A549 (cell line): ENCODE results near the gene RPL28. TPM values are rescaled to one million over a fixed set of nuclear protein-coding genes. Genes with fewer than 3 reads are reported as not detected.
"Not testable (repeated sequence)": the region's sequence is repeated elsewhere in the genome, so short reads cannot be mapped to it uniquely, and the experiment has no call there.

Source experiments
- ATAC-seq, 2 experiments: fragments of 200-7000 bp in 1 of 2; fragments of >200 bp in 1 of 2; cut with Nextera tagmentation in 1 of 2; cut with Tn5 transposase in 1 of 2; 3 replicates each; pipeline versions ENCODE4 v1.8.0 to v1.9.1; 2018 to 2020; ENCODE audit warnings: mild to moderate bottlenecking in 1 of 2, moderate library complexity in 1 of 2
- CTCF ChIA-PET: fragments of 300-600 bp; sonication (Branson Sonifier 250); formaldehyde crosslinking; extraction: SDS; loops from one replicate; lab custom pipeline; 2021; ENCODE audit warnings: antibody characterized with exemption, inconsistent platforms; lab: Yijun Ruan, JAX
- POLR2A ChIA-PET: fragments of 350-600 bp; formaldehyde crosslinking; extraction: SDS; loops from one replicate; lab custom pipeline; 2021; ENCODE audit warnings: antibody characterized with exemption, inconsistent platforms; lab: Yijun Ruan, JAX
- DNase-seq, 2 experiments: peaks; one replicate each; pipeline versions ENCODE4 v3.0.0 to v3.0.0-alpha.2; 2011 to 2016; ENCODE audit warnings: low read depth in 1 of 2, low spot score in 1 of 2
- FAIRE-seq: peaks from 2 replicates; lab custom pipeline; 2011; peaks lifted over from hg19 to GRCh38; lab: Jason Lieb, UNC
- H3K27ac ChIP-seq, 2 experiments: fragments of >200 bp; sonication (Bioruptor Twin); formaldehyde crosslinking; 3 replicates each; pipeline ENCODE4 v1.5.1; 2016 to 2017
- H3K4me1 ChIP-seq: fragments of >200 bp; sonication (Bioruptor Twin); formaldehyde crosslinking; 3 replicates; pipeline ENCODE4 v1.6.1; 2016
- H3K4me2 ChIP-seq: fragments of >200 bp; sonication (Bioruptor Twin); formaldehyde crosslinking; 3 replicates; pipeline ENCODE4 v1.6.1; 2016
- H3K4me3 ChIP-seq: fragments of >200 bp; sonication (Bioruptor Twin); formaldehyde crosslinking; 3 replicates; pipeline ENCODE4 v1.5.1; 2016
- H3K9me3 ChIP-seq: fragments of >200 bp; sonication (Bioruptor Twin); formaldehyde crosslinking; 3 replicates; pipeline ENCODE4 v1.6.1; 2016
- BHLHE40 ChIP-seq: IDR thresholded peaks from 2 replicates; pipeline ENCODE4 v1.6.1; 2012; ENCODE audit warnings: low read depth, low read length, inconsistent platforms
- CEBPB ChIP-seq, 2 experiments: fragments of >200 bp in 1 of 2; sonication (Bioruptor Twin) in 1 of 2; formaldehyde crosslinking in 1 of 2; IDR thresholded peaks; 2 replicates each; pipeline ENCODE4 v1.6.1; 2012 to 2016
- CHD4 ChIP-seq: fragments of 200-600 bp; sonication (generic); IDR thresholded peaks from 2 replicates; pipeline ENCODE4 v1.6.1; 2016; ENCODE audit warnings: antibody characterized with exemption, mild to moderate bottlenecking, borderline replicate concordance
- EHF ChIP-seq: fragments of 250-450 bp; sonication (Bioruptor Pico); IDR thresholded peaks from 2 replicates; pipeline ENCODE4 v1.5.0; 2020; ENCODE audit warnings: mild to moderate bottlenecking
- FOSB ChIP-seq: fragments of 250-450 bp; sonication (Bioruptor Pico); IDR thresholded peaks from 2 replicates; pipeline ENCODE4 v1.5.0; 2020; ENCODE audit warnings: mild to moderate bottlenecking, moderate library complexity
- HOXA7 ChIP-seq: fragments of 250-450 bp; sonication (Bioruptor Pico); IDR thresholded peaks from 2 replicates; pipeline ENCODE4 v1.5.0; 2020; ENCODE audit warnings: mild to moderate bottlenecking, moderate library complexity
- KDM1A ChIP-seq: fragments of 200-600 bp; sonication (generic); IDR thresholded peaks from 2 replicates; pipeline ENCODE4 v1.6.1; 2016; ENCODE audit warnings: low read depth, mild to moderate bottlenecking
- KDM5A ChIP-seq: fragments of 200-600 bp; sonication (generic); IDR thresholded peaks from 2 replicates; pipeline ENCODE4 v1.6.1; 2016; ENCODE audit warnings: antibody characterized with exemption, mild to moderate bottlenecking
- MAFK ChIP-seq: fragments of 450-650 bp; IDR thresholded peaks from 2 replicates; pipeline ENCODE4 v1.6.1; 2014; ENCODE audit not compliant: partially characterized antibody
- MAZ ChIP-seq: fragments of 150-350 bp; IDR thresholded peaks from 2 replicates; pipeline ENCODE4 v1.6.1; 2014; ENCODE audit warnings: antibody characterized with exemption, low read depth, low read length, borderline replicate concordance
- PHF8 ChIP-seq: fragments of 200-600 bp; sonication (generic); IDR thresholded peaks from 2 replicates; pipeline ENCODE4 v1.6.1; 2016; ENCODE audit warnings: low read depth, mild to moderate bottlenecking, antibody characterized with exemption, moderate library complexity, borderline replicate concordance
- POLR2AphosphoS2 ChIP-seq: conservative IDR thresholded peaks from 2 replicates; pipeline ENCODE4 v1.6.1; 2012; ENCODE audit warnings: low read length, improper control_type of control experiment, inconsistent platforms
- RARB ChIP-seq: fragments of 250-450 bp; sonication (Bioruptor Pico); IDR thresholded peaks from 2 replicates; pipeline ENCODE4 v1.8.0; 2021; ENCODE audit warnings: mild to moderate bottlenecking, moderate library complexity
- RCOR1 ChIP-seq: fragments of 150-350 bp; IDR thresholded peaks from 2 replicates; pipeline ENCODE4 v1.6.1; 2014; ENCODE audit warnings: antibody characterized with exemption, low read length, low read depth
- REST ChIP-seq: fragments of 200-600 bp; sonication (generic); IDR thresholded peaks from 2 replicates; pipeline ENCODE4 v1.6.1; 2016; ENCODE audit warnings: antibody characterized with exemption, mild to moderate bottlenecking, moderate library complexity
- TFCP2L1 ChIP-seq: fragments of 250-450 bp; sonication (Bioruptor Pico); IDR thresholded peaks from 2 replicates; pipeline ENCODE4 v1.5.0; 2021; ENCODE audit warnings: mild to moderate bottlenecking
- ZFP36 ChIP-seq: fragments of 450-650 bp; IDR thresholded peaks from 2 replicates; pipeline ENCODE4 v1.6.1; 2014; ENCODE audit warnings: borderline replicate concordance; ENCODE audit not compliant: partially characterized antibody
- ZNF302 ChIP-seq: fragments of 250-450 bp; sonication (Bioruptor Pico); IDR thresholded peaks from 2 replicates; pipeline ENCODE4 v1.9.0; 2021; ENCODE audit warnings: inconsistent platforms, mild to moderate bottlenecking, moderate library complexity
- ZSCAN20 ChIP-seq: fragments of 250-450 bp; sonication (Bioruptor Pico); IDR thresholded peaks from 2 replicates; pipeline ENCODE4 v1.8.0; 2022; ENCODE audit warnings: mild to moderate bottlenecking, moderate library complexity
- WGBS: methylation state at CpG from one replicate; pipeline ENCODE4 v1.1.6; 2017; ENCODE audit errors: missing lambda C conversion rate; 5-methylcytosine and 5-hydroxymethylcytosine counted together
- polyA plus RNA-seq, 4 experiments: library from polyadenylated mRNA; depleted of rRNA in 3 of 4; stranded (reverse); fragments of >200 nt; fragmentation: RNase III in 1 of 4; extraction: RNeasy Plus Mini Kit Qiagen cat#74134 plus additional on column Dnase treatment in 1 of 4; gene quantifications; 2 replicates in 3 of 4; 3 replicates in 1 of 4; pipeline ENCODE4 v1.2.3, GENCODE V29; 2011 to 2017
- TF ChIP-seq, protein P1 (sequence below): IDR thresholded peaks from 2 replicates; pipeline ENCODE4 v1.6.1; 2012
- TF ChIP-seq, protein P2 (sequence below): fragments of 450-650 bp; IDR thresholded peaks from 2 replicates; pipeline ENCODE4 v1.6.1; 2014; ENCODE audit warnings: antibody characterized with exemption

The RPL28 gene
- polyA plus RNA-seq, 2 of the 4 experiments (the other 2 are of a cell fraction): 329 to 2,037 TPM

DNA sequence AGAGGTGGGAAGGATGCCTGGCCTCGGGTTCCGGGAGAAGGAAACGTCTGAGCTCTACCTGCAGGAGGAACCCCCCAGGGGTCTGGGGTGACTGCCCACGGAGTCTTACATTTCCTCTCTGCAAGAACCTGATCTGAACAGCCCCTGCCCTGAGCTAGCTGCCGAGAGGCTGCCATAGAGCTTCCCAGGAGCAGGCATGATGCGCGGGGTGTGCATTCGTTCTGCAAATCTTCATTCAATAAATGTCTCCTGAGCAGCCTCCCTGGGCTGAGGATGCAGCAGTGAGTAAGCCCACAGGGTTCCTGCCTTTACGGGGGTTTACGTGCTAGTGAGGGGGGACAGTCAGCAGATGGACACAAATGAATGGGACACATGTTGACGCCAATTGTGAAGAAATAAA, 58.9 kb downstream of the RPL28 start (continued):
- TF ChIP-seq ZFP36 (no peak), PHF8 (no peak), KDM5A (no peak)
- TF ChIP-seq, protein P1, sequence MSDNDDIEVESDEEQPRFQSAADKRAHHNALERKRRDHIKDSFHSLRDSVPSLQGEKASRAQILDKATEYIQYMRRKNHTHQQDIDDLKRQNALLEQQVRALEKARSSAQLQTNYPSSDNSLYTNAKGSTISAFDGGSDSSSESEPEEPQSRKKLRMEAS: no peak

GRCh38 chr19:55446060-55446459, 60.3 kb downstream of the RPL28 start:
- FAIRE-seq (no peak), ATAC-seq (no peak)
- CTCF ChIA-PET: interaction anchor here (0.7 to 4.7 kb wide), 7 partner anchors 9 to 299 kb away, joined by 3 to 31 read pairs (median 3); no protein-coding TSS in a partner anchor
- no peak overlapping the region for H3K4me3 ChIP-seq
- no peak overlapping the region for H3K4me2 ChIP-seq
- H3K4me1 ChIP-seq: peaks cover 24% of the 10 kb centered on the region
- no peak overlapping the region for H3K27ac ChIP-seq
- POLR2A ChIA-PET: no interaction called here
- WGBS: 45% methylated on average over 8 of the region's 8 CpGs
- H3K9me3 ChIP-seq: no peaks in the 10 kb centered on the region
- TF ChIP-seq TFCP2L1 (no peak), PHF8 (no peak), BHLHE40 (no peak), REST (no peak), POLR2AphosphoS2 (no peak), RCOR1 (no peak), HOXA7 (no peak), FOSB (no peak), MAZ (no peak), KDM1A (no peak), ZSCAN20 (CRISPR knock-in tag) (no peak), RARB (CRISPR knock-in tag) (no peak), CEBPB (IDR thresholded peaks at IDR 0.05) (no peak), EHF (CRISPR knock-in tag) (no peak)
- TF ChIP-seq, all 56 proteins: peak for 0
- DNase-seq: no peak

DNA sequence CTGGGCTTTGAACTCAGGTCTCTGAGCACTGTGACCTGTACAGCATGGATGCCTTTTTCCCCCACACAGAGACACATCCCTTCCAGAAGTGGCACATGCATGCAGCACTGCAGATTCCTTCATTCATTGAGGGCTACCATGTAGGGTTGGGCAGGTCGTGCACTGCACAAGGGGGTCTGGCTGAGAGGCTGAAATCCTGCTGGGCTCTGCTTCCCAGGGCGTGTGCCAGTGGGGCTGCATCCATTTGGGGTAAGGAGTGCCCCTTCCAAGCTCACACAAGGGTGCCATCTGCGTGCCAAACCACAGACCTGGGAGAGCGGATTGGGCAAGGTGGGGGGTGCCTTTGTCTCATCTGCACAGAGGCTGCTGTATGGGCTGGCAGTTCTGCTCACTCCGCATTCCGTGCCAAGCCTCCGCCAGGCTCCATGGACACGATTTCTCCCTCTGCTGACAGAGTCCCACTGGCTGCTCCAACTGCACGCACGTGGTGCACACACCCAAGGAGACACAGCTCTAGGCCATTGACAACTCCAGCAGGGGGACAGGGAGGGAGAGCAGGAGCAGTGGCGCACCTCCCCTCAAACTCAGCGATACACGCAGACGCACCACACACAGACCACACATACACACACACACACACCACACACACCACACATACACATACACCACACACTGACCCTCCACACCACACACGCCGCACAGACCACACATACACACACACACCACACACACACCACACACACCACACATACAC, 61.9 kb downstream of the RPL28 start:
- CTCF ChIA-PET: interaction anchor here (1.9 to 4.7 kb wide), 3 partner anchors 20 to 287 kb away, joined by 7 to 31 read pairs (median 12); no protein-coding TSS in a partner anchor
- TF ChIP-seq CHD4 (no peak), MAFK (peak; percentile 52), TFCP2L1 (no peak), PHF8 (no peak), FOSB (no peak), ZNF302 (CRISPR knock-in tag) (no peak)
- TF ChIP-seq, protein P1: peak; percentile 89
- TF ChIP-seq, protein P2, sequence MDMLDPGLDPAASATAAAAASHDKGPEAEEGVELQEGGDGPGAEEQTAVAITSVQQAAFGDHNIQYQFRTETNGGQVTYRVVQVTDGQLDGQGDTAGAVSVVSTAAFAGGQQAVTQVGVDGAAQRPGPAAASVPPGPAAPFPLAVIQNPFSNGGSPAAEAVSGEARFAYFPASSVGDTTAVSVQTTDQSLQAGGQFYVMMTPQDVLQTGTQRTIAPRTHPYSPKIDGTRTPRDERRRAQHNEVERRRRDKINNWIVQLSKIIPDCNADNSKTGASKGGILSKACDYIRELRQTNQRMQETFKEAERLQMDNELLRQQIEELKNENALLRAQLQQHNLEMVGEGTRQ: peak; percentile 60
- TF ChIP-seq, all 56 proteins: peak for 3
- Histone ChIP-seq H3K9me3 (no peaks in the 10 kb centered on the region), H3K27ac (no peak overlapping the region), H3K4me2 (peak overlapping the region; percentile 46), H3K4me3 (no peak overlapping the region), H3K4me1 (peaks cover 27% of the 10 kb centered on the region)
- DNase-seq (peak; percentile 88 to 90), FAIRE-seq (no peak), ATAC-seq (peak; percentile 77 to 81)
- 8% methylated on average over 16 of the region's 16 CpGs for WGBS
- POLR2A ChIA-PET: interaction anchor here (0.5 to 1.9 kb wide), 3 partner anchors 29 to 75 kb away, joined by 3 to 9 read pairs (median 5); partner anchors contain the start of genes UBE2S and ZNF628

- not testable (repeated sequence) for H3K27ac ChIP-seq, ATAC-seq, DNase-seq, H3K4me3 ChIP-seq, H3K9me3 ChIP-seq, FAIRE-seq
- CTCF ChIA-PET: interaction anchor here (1.9 to 4.7 kb wide), 3 partner anchors 19 to 288 kb away, joined by 7 to 31 read pairs (median 12); no protein-coding TSS in a partner anchor
- WGBS: 52% methylated on average over 5 of the region's 5 CpGs
- POLR2A ChIA-PET: interaction anchor here (0.5 to 1.9 kb wide), 3 partner anchors 28 to 74 kb away, joined by 3 to 9 read pairs (median 5); partner anchors contain the start of genes UBE2S and ZNF628
- peaks cover 24% of the 10 kb centered on the region for H3K4me1 ChIP-seq
- H3K4me2 ChIP-seq: peak overlapping the region; percentile 46
Observed at GRCh38 chr19:55448175-55448490, 62.4 kb downstream of the RPL28 start.
